Nephron (organoid): Measurements from ENCODE around the gene ZNF254.

Source experiments
- H3K27ac Mint-ChIP-seq, 3 experiments: 2 replicates each; pipeline ENCODE4 v1.8.0; 2020; ENCODE audit warnings: mixed read lengths in 3 of 3, mild to moderate bottlenecking in 2 of 3, moderate library complexity in 1 of 3
- H3K27me3 Mint-ChIP-seq: 2 replicates; pipeline ENCODE4 v1.8.0; 2021; ENCODE audit warnings: low read depth, mild to moderate bottlenecking, moderate library complexity, mixed read lengths
- H3K36me3 Mint-ChIP-seq: 2 replicates; pipeline ENCODE4 v1.8.0; 2020; ENCODE audit warnings: low read depth, mixed read lengths
- H3K4me1 Mint-ChIP-seq: 2 replicates; pipeline ENCODE4 v1.8.0; 2020; ENCODE audit warnings: mixed read lengths
- H3K4me3 Mint-ChIP-seq, 3 experiments: 2 replicates each; pipeline ENCODE4 v1.8.0; 2020; ENCODE audit warnings: mild to moderate bottlenecking in 3 of 3, mixed read lengths in 3 of 3, moderate library complexity in 2 of 3
- H3K9me3 Mint-ChIP-seq: 2 replicates; pipeline ENCODE4 v1.8.0; 2020; ENCODE audit warnings: mixed read lengths
- TF ChIP-seq, protein P1 (sequence below), 3 experiments: fragments of 200-600 bp; sonication (generic); IDR thresholded peaks; one replicate each; pipeline ENCODE4 v1.5.0; 2021; ENCODE audit warnings: antibody characterized with exemption in 3 of 3; ENCODE audit not compliant: unreplicated experiment in 3 of 3

Gene ZNF254

GRCh38 chr19:24159707-24160106 is 72.7 kb downstream of the ZNF254 start:
- no peaks in the 10 kb centered on the region for H3K4me1 Mint-ChIP-seq
- H3K27me3 Mint-ChIP-seq, result no peaks in the 10 kb centered on the region
- no peak overlapping the region for H3K27ac Mint-ChIP-seq
- H3K9me3 Mint-ChIP-seq, result peaks cover 60% of the 10 kb centered on the region
- H3K4me3 Mint-ChIP-seq, result no peak overlapping the region
- peaks cover 85% of the 10 kb centered on the region for H3K36me3 Mint-ChIP-seq
- TF ChIP-seq, protein P1, sequence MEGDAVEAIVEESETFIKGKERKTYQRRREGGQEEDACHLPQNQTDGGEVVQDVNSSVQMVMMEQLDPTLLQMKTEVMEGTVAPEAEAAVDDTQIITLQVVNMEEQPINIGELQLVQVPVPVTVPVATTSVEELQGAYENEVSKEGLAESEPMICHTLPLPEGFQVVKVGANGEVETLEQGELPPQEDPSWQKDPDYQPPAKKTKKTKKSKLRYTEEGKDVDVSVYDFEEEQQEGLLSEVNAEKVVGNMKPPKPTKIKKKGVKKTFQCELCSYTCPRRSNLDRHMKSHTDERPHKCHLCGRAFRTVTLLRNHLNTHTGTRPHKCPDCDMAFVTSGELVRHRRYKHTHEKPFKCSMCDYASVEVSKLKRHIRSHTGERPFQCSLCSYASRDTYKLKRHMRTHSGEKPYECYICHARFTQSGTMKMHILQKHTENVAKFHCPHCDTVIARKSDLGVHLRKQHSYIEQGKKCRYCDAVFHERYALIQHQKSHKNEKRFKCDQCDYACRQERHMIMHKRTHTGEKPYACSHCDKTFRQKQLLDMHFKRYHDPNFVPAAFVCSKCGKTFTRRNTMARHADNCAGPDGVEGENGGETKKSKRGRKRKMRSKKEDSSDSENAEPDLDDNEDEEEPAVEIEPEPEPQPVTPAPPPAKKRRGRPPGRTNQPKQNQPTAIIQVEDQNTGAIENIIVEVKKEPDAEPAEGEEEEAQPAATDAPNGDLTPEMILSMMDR (IDR thresholded peaks at IDR 0.05; ENCODE audit: unreplicated experiment in 3 of 3), result no peak

DNA sequence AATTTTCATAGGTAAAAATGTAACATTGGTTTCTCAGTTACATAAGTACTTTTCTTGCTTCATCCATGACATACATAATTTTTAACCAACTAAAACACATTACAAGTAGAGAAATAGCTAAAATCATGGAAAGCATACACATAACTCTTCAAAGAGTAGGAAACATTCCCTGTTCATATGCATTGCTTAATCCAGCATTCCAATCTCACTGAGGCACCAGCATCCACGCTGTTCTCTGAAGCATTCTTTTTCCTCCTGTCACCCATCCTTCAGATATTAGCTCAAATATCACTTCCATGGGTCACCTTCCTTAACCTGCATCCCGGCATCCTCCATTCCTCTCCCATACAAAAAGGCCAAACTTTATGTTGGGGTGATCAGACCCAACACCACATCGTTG is 79.1 kb downstream of the ZNF254 start:
- H3K27me3 Mint-ChIP-seq, result no peaks in the 10 kb centered on the region
- no peak overlapping the region for H3K27ac Mint-ChIP-seq
- H3K9me3 Mint-ChIP-seq, result peaks cover 67% of the 10 kb centered on the region
- TF ChIP-seq, protein P1 (IDR thresholded peaks at IDR 0.05; ENCODE audit: unreplicated experiment in 3 of 3), result no peak
- no peaks in the 10 kb centered on the region for H3K4me1 Mint-ChIP-seq
- peaks cover 68% of the 10 kb centered on the region for H3K36me3 Mint-ChIP-seq
- H3K4me3 Mint-ChIP-seq, result no peak overlapping the region

- peaks cover 41% of the 10 kb centered on the region for H3K36me3 Mint-ChIP-seq
- no peak overlapping the region for H3K4me3 Mint-ChIP-seq
- H3K4me1 Mint-ChIP-seq, result no peaks in the 10 kb centered on the region
- H3K9me3 Mint-ChIP-seq, result peaks cover 49% of the 10 kb centered on the region
- TF ChIP-seq, protein P1 (IDR thresholded peaks at IDR 0.05; ENCODE audit: unreplicated experiment in 3 of 3), result no peak
- H3K27ac Mint-ChIP-seq, result no peak overlapping the region
- no peaks in the 10 kb centered on the region for H3K27me3 Mint-ChIP-seq
Observed at GRCh38 chr19:24173882-24174281, 86.9 kb downstream of the ZNF254 start.

DNA sequence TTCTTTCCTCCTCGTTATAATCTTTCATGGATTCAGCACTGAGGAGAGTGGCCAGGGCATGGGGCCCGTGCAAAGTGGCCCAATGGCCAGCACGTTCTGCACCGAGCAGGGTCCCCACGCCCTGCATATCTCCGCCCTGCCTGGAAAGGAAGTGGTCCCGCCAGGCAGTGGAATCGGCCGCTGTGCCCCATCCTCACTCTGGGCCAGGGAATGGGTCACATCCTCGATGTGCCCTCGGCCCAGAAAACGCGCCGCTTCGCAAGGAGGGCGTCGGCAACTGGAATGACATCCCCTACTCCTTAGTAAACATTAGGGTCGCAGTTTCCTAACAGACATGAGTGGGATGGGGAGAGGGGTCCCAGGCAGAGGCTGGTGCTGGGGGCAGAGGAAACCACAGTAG is 90.7 kb downstream of the ZNF254 start:
- Mint-ChIP-seq H3K4me1 (no peaks in the 10 kb centered on the region), H3K27me3 (no peaks in the 10 kb centered on the region), H3K27ac (no peak overlapping the region), H3K9me3 (peaks cover 45% of the 10 kb centered on the region), H3K4me3 (no peak overlapping the region), H3K36me3 (peaks cover 29% of the 10 kb centered on the region)
- TF ChIP-seq, protein P1 (IDR thresholded peaks at IDR 0.05; ENCODE audit: unreplicated experiment in 3 of 3), result no peak

DNA sequence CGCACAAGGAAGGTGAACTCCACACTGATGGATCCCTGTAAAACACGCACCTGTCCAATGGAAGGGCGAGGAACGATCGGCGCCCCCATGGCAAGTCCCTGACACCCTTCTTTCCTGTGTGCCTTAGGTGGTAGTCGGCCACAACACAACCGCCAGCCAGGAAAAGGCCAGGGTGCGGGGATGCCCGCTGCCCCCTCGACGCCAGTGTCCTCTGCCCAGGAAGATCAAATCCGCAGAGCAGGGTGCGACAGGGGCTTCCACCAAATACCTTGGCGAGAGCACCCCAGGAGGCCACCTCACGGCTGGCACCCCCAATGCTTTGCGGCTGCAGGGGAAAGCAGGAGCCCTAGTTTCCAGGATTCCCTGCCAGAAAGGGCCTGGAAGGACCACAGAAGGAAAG is 91.2 kb downstream of the ZNF254 start:
- Mint-ChIP-seq H3K4me3 (no peak overlapping the region), H3K9me3 (peaks cover 45% of the 10 kb centered on the region), H3K27ac (no peak overlapping the region), H3K27me3 (no peaks in the 10 kb centered on the region), H3K36me3 (peaks cover 29% of the 10 kb centered on the region), H3K4me1 (no peaks in the 10 kb centered on the region)
- TF ChIP-seq, protein P1 (IDR thresholded peaks at IDR 0.05; ENCODE audit: unreplicated experiment in 3 of 3), result no peak
